Endothelial cell of umbilical vein (primary cell): Measurements from ENCODE around the gene BRPF1. TPM values are rescaled to one million over a fixed set of nuclear protein-coding genes. Genes with fewer than 3 reads are reported as not detected.

ENCODE experiments used
- BruUV-seq: library from RNA; stranded (reverse); fragments of 400-500 nt; replicated peaks from 2 replicates; lab custom pipeline; 2021; lab: Mats Ljungman, UMichigan
- CTCF ChIA-PET: fragments of 300-600, 350-600 bp; sonication (Branson Sonifier 250); formaldehyde crosslinking; loops from one replicate; lab custom pipeline; 2021; ENCODE audit warnings: antibody characterized with exemption, inconsistent platforms; lab: Charles Lee
- POLR2A ChIA-PET: fragments of 300-600, 350-600 bp; sonication (Branson Sonifier 250); formaldehyde crosslinking; loops from one replicate; lab custom pipeline; 2021; ENCODE audit warnings: antibody characterized with exemption, inconsistent platforms; lab: Charles Lee
- DNase-seq: peaks from one replicate; pipeline ENCODE4 v3.0.0-alpha.2; 2011; ENCODE audit warnings: low read depth, low spot score
- FAIRE-seq: peaks from 2 replicates; lab custom pipeline; 2011; peaks lifted over from hg19 to GRCh38; lab: Jason Lieb, UNC
- H2AFZ ChIP-seq: 2 replicates; pipeline ENCODE4 v1.6.0; 2012; ENCODE audit warnings: low read depth, low read length, control low read depth, inconsistent platforms
- H3K27ac ChIP-seq: 2 replicates; pipeline ENCODE4 v1.5.1; 2011; ENCODE audit warnings: low read depth, mild to moderate bottlenecking, control low read depth, low read length, moderate library complexity; ENCODE audit not compliant: insufficient read depth
- H3K27me3 ChIP-seq, 2 experiments: 2 replicates each; pipeline versions ENCODE4 v1.6.0 to v1.6.1; 2011; ENCODE audit warnings: low read length in 2 of 2, mixed read lengths in 1 of 2; ENCODE audit not compliant: control insufficient read depth in 2 of 2, insufficient read depth in 2 of 2
- H3K36me3 ChIP-seq, 2 experiments: 2 replicates in 1 of 2; 3 replicates in 1 of 2; pipeline ENCODE4 v1.5.1; 2011; ENCODE audit warnings: low read length in 2 of 2, mild to moderate bottlenecking in 1 of 2, moderate library complexity in 1 of 2; ENCODE audit not compliant: control insufficient read depth in 2 of 2, insufficient read depth in 2 of 2; ENCODE audit errors: extremely low read depth in 1 of 2
- H3K4me1 ChIP-seq: 3 replicates; pipeline ENCODE4 v1.5.1; 2011; ENCODE audit warnings: mild to moderate bottlenecking, low read length; ENCODE audit not compliant: control insufficient read depth, insufficient read depth; ENCODE audit errors: extremely low read depth
- H3K4me2 ChIP-seq: 2 replicates; pipeline ENCODE4 v1.6.1; 2011; ENCODE audit warnings: low read length, control low read depth, mixed read lengths; ENCODE audit not compliant: insufficient read depth
- H3K4me3 ChIP-seq, 3 experiments: fragments of 200-600 bp in 1 of 3; sonication (generic), shearing (Covaris generic) in 1 of 3; replicated peaks in 1 of 3; 2 replicates each; pipeline ENCODE4 v1.5.1; 2011 to 2016; ENCODE audit warnings: control low read depth in 3 of 3, low read length in 3 of 3, mild to moderate bottlenecking in 2 of 3, inconsistent platforms in 1 of 3, low read depth in 1 of 3, moderate library complexity in 1 of 3; ENCODE audit not compliant: insufficient read depth in 1 of 3
- H3K79me2 ChIP-seq: 2 replicates; pipeline ENCODE4 v1.6.0; 2012; ENCODE audit warnings: low read length, inconsistent platforms; ENCODE audit not compliant: control insufficient read depth, insufficient read depth
- H3K9ac ChIP-seq: replicated peaks from 2 replicates; pipeline ENCODE3; 2011; ENCODE audit warnings: low read length, control low read depth; ENCODE audit not compliant: insufficient read depth; ENCODE audit errors: extremely low read depth
- H3K9me1 ChIP-seq: replicated peaks from 3 replicates; pipeline ENCODE4 v1.6.0; 2011; ENCODE audit warnings: mild to moderate bottlenecking, low read length; ENCODE audit not compliant: control insufficient read depth, insufficient read depth; ENCODE audit errors: extremely low read depth
- H3K9me3 ChIP-seq: replicated peaks from 2 replicates; pipeline ENCODE4 v1.5.1; 2012; ENCODE audit warnings: low read length, inconsistent platforms; ENCODE audit not compliant: control insufficient read depth, insufficient read depth
- H4K20me1 ChIP-seq: replicated peaks from 2 replicates; pipeline ENCODE3; 2011; ENCODE audit warnings: mild to moderate bottlenecking, low read length; ENCODE audit not compliant: control insufficient read depth, insufficient read depth; ENCODE audit errors: extremely low read depth
- EZH2 ChIP-seq: IDR thresholded peaks from 2 replicates; pipeline ENCODE4 v1.6.1; 2012; ENCODE audit warnings: borderline replicate concordance, low read depth, mild to moderate bottlenecking, moderate library complexity, low read length, inconsistent platforms; ENCODE audit not compliant: severe bottlenecking
- FOS ChIP-seq: IDR thresholded peaks from 2 replicates; pipeline ENCODE4 v1.6.1; 2011; ENCODE audit warnings: mild to moderate bottlenecking, low read length, moderate library complexity, borderline replicate concordance; ENCODE audit not compliant: insufficient read depth
- GATA2 ChIP-seq: IDR thresholded peaks from 2 replicates; pipeline ENCODE4 v1.7.0; 2011; ENCODE audit warnings: low read depth, mild to moderate bottlenecking, moderate library complexity, mixed read lengths, low read length; ENCODE audit not compliant: insufficient read length, insufficient read depth
- MYC ChIP-seq: IDR thresholded peaks from one replicate; pipeline ENCODE4 v1.6.1; 2011; ENCODE audit warnings: mild to moderate bottlenecking, low read depth, low read length
- POLR2A ChIP-seq: IDR thresholded peaks from 2 replicates; pipeline ENCODE4 v1.6.1; 2012; ENCODE audit warnings: low read depth, mild to moderate bottlenecking, control low read depth, low read length
- POLR2AphosphoS5 ChIP-seq: IDR thresholded peaks from 2 replicates; pipeline ENCODE4 v1.6.1; 2012; ENCODE audit warnings: low read depth, mild to moderate bottlenecking, control low read depth, low read length, moderate library complexity; ENCODE audit not compliant: insufficient read depth
- dilution Hi-C: fragments of 300-500 bp; cut with MboI; formaldehyde crosslinking; loops from one replicate; pipeline ENCODE4 v1.15.0; 2019; ENCODE audit warnings: low sequenced_read_pairs; ENCODE audit not compliant: extremely low pct_ligation_motif_present
- intact Hi-C: fragments of 100-400 bp; cut with micrococcal nuclease; formaldehyde crosslinking; loops from one replicate; pipeline ENCODE4 v1.10.0; 2022
- polyA plus RNA-seq, 4 experiments: library from polyadenylated mRNA; depleted of rRNA in 3 of 4; stranded (reverse) in 3 of 4; unstranded in 1 of 4; fragments of >200 nt; gene quantifications; 2 replicates each; pipeline versions ENCODE4 v1.2.1 to v1.2.3, GENCODE V29; 2011 to 2012; ENCODE audit warnings: missing spikeins in 1 of 4
- total RNA-seq: library from RNA; stranded (reverse); gene quantifications from 2 replicates; pipeline ENCODE4 v1.2.3, GENCODE V29; 2021
- TF ChIP-seq, protein P1 (sequence below), 2 donors: IDR thresholded peaks; 1 replicate in 1 of 2; 2 replicates in 1 of 2; pipeline ENCODE4 v1.5.1; 2011; ENCODE audit warnings: low read length in 2 of 2, mild to moderate bottlenecking in 2 of 2, moderate library complexity in 2 of 2, control low read depth in 1 of 2, inconsistent platforms in 1 of 2, low read depth in 1 of 2; ENCODE audit not compliant: insufficient read depth in 1 of 2; ENCODE audit errors: extremely low read depth in 1 of 2

The BRPF1 gene
- total and polyA plus RNA-seq, 2 donors (not counting 3 experiments of a cell fraction or from before 2014, with no cell fraction given), result 12.5 to 26.2 TPM

DNA sequence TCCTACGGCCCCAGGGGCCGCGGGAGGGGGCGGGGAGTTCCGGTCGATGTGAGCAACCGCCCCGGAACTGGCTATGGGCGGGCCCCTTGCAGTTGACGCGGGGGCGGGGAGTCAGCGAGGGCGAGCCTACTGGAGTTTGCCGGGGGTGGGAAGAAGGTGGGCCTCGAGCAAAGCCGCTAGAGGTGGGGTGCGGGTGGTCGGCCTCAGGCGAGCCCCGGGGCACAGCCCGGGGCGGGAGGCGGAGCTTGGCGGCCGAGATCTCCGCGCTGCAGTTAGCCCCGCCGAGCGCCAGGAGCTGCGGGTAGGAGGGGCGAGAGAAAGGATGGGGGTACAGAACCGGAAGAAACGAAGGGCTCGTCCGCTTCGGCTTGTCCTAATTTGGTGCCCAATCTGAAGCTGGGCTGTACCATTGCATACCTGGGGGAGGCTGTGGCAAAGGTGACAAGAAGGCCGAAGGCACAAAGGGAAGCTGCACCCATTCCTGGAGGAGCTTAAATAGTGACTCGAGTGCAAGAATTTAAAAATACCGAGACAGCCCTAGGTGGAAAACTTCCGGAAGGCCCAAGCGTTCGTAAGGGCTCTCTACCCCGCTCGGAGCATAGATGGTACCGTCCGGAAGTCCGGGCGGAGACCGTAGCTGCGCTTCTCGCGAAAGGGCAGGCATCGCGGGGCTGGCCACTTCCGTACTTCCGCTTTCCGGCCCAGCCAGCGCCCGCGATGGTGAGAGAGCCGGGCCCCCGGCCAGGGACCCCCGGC, 61.0 kb downstream of the BRPF1 start, which contains the start of the genes ARPC4 and TADA3:
Gene ARPC4 (plus strand): TSS at position 678 of the 756 bp plus-strand sequence. CDS start 40 bp downstream, at position 718.
Gene TADA3 (minus strand): TSS at position 69 of the 756 bp plus-strand sequence. CDS start 1,007 bp downstream, outside the sequence.
- Histone ChIP-seq H3K79me2 (peaks cover 43% of the 10 kb centered on the region), H3K4me3 (peak within 1 kb of the TSS; percentile 68 to 88 (median 88)), H3K9me1 (no peaks in the 10 kb centered on the region), H3K9me3 (no peaks in the 10 kb centered on the region), H3K27ac (peak within 1 kb of the TSS; percentile 93), H3K9ac (peak within 1 kb of the TSS; percentile 97), H3K4me1 (peaks cover 13% of the 10 kb centered on the region), H4K20me1 (no peaks in the 10 kb centered on the region), H2AFZ (peak within 1 kb of the TSS; percentile 83), H3K4me2 (peak within 1 kb of the TSS; percentile 68), H3K27me3 (no peaks in the 10 kb centered on the region), H3K36me3 (peaks cover 0 to 4% of the 10 kb centered on the region in 2 experiments)
- DNase-seq (peak; percentile 95), FAIRE-seq (peak; percentile 99)
- dilution Hi-C loops, result no loop called here
- TF ChIP-seq MYC (no peak), GATA2 (no peak), FOS (no peak), POLR2A (peak; percentile 88), EZH2 (no peak), POLR2AphosphoS5 (peak; percentile 90)
- TF ChIP-seq, protein P1, sequence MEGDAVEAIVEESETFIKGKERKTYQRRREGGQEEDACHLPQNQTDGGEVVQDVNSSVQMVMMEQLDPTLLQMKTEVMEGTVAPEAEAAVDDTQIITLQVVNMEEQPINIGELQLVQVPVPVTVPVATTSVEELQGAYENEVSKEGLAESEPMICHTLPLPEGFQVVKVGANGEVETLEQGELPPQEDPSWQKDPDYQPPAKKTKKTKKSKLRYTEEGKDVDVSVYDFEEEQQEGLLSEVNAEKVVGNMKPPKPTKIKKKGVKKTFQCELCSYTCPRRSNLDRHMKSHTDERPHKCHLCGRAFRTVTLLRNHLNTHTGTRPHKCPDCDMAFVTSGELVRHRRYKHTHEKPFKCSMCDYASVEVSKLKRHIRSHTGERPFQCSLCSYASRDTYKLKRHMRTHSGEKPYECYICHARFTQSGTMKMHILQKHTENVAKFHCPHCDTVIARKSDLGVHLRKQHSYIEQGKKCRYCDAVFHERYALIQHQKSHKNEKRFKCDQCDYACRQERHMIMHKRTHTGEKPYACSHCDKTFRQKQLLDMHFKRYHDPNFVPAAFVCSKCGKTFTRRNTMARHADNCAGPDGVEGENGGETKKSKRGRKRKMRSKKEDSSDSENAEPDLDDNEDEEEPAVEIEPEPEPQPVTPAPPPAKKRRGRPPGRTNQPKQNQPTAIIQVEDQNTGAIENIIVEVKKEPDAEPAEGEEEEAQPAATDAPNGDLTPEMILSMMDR (IDR thresholded peaks at IDR 0.05; ENCODE audit: extremely low read depth in 1 of 2, insufficient read depth in 1 of 2, low read depth in 1 of 2, low read length in 2 of 2), result peak in 1 of 2 donors; percentile 12
- intact Hi-C loops, result loop anchor here (1.0 to 5.0 kb wide), 8 partner anchors 17 to 395 kb away; partner anchors contain the start of genes BRPF1, CRELD1, IL17RC and MTMR14
- ChIA-PET CTCF (interaction anchor here (0.5 to 1.8 kb wide), 8 partner anchors 11 to 154 kb away, joined by 3 to 10 read pairs (median 4); partner anchors contain the start of gene CRELD1), POLR2A (interaction anchor here (0.7 to 1.0 kb wide), 4 partner anchors 23 to 140 kb away, joined by 3 read pairs; partner anchors contain the start of genes CAMK1, CRELD1 and OGG1)
- no TSS peak for BruUV-seq
